ENCODE results near the gene SLC39A9.
"Not testable (repeated sequence)": the region's sequence is repeated elsewhere in the genome, so short reads cannot be mapped to it uniquely, and the experiment has no call there.

Gene SLC39A9

DNA sequence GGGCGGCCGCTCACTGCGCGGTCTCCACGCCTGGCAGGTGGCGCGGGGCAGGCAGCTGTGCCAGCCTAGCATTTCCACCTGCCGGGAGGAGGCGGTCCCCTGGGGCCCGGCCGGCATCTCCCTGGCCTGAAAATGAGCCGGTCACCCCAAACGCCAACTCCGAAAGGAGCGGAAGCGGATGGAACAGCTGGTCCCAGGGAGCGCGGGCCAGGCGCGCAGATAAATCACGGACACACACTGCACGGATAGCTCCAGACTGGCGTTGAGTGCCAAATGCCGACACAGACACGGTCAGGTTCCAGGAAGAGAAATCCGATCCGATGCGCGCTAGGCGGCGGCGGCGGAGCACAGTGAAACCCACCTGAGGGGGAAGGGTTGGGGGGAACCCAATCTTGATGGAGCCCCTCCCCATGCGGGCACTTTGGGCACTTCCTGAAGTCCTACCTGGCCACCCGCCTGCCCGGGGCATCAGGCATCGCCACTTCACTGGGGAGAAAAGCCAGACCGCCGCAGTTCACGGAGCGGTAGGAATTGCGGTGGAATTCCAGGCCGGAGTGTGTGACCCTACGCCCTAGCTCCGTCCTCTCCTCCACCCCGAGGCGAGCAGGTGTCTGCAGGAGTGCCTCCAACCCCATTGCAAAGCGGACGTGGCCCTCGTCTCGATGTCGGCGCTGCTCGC, 85.4 kb downstream of the SLC39A9 start:
- H3K36me3 ChIP-seq (ENCODE audit: insufficient read depth, low read length): no peaks in the 10 kb centered on the region
- H3K9ac ChIP-seq (ENCODE audit: low read depth, low read length): peak overlapping the region; percentile 51
- H3K4me1 ChIP-seq (ENCODE audit: insufficient read depth, low read length): peaks cover 5% of the 10 kb centered on the region; the same call in 1 of the 2 replicates
- H3K9me3 ChIP-seq (ENCODE audit: control insufficient read depth, insufficient read depth, low read length): no peaks in the 10 kb centered on the region

DNA sequence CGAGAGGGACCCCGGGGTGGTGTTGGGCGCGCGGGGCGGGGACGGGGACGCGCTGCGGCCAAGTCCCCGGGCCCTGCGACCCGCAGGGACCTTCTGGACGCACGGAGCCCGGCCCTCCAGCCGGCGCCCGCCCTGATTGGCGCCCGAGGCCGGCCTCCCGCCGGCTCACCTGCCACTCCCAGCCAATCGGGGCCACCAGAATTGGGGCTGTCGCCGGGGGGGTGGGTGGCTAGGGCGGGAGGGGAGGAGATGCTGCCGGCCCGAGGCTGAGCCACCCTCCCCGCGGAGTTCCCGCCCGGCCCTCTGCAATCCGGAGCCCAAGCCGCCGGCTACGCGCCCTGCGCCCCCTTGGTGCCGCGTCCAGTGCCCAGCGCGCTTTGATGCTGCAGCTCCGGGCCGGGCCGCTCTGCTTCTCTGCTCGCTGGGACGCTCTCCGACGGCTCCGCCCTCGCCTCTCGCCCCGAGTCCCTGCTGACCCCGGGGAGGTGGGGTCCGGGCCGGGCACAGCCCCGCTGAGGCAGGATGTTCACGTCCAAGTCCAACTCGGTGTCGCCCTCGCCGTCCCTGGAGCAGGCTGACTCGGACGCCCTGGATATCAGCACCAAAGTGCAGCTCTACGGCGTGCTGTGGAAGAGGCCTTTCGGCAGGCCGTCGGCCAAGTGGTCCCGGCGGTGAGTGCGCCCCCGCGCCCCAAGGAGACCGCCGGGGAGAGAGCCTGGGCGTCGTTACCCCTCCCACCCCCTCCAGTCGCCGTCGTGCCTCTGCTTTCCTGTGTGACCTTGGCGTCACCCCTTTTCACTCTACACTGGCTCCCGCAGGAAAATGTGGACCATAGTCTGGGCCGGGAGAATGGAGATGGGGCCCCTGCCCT, 86.2 kb downstream of the SLC39A9 start, which contains the start of gene PLEKHD1:
Gene PLEKHD1, plus strand, starts transcription at position 285 of the 871 bp plus-strand sequence. Its CDS starts 238 bp downstream, at position 523.
- Histone ChIP-seq H3K4me1 (ENCODE audit: insufficient read depth, low read length) (peaks cover 5% of the 10 kb centered on the region; the same call in 1 of the 2 replicates), H3K36me3 (ENCODE audit: insufficient read depth, low read length) (no peaks in the 10 kb centered on the region), H3K9ac (ENCODE audit: low read depth, low read length) (peak within 1 kb of the TSS; percentile 51), H3K9me3 (ENCODE audit: control insufficient read depth, insufficient read depth, low read length) (no peaks in the 10 kb centered on the region)

DNA sequence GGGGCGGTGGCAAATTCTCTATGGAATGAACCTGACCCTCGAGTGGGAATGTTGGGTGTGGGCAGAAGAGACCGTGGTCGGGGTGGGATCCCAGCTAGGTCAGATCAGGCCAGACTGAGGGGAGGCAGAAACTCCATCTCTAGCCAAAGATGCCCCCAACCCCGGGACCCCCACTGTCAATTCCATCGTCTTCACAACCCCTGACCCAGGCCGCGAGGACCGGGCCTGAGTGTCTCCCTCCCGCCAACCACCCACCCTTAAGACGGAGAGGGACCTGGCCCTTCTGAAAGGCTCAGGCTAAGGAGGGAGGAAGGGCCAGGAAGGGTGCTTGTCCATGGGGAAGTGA, 86.8 kb downstream of the SLC39A9 start:
- Histone ChIP-seq H3K9me3 (ENCODE audit: control insufficient read depth, insufficient read depth, low read length) (no peaks in the 10 kb centered on the region), H3K9ac (ENCODE audit: low read depth, low read length) (peak overlapping the region; percentile 51), H3K4me1 (ENCODE audit: insufficient read depth, low read length) (peaks cover 5% of the 10 kb centered on the region; the same call in 1 of the 2 replicates), H3K36me3 (ENCODE audit: insufficient read depth, low read length) (no peaks in the 10 kb centered on the region)

DNA sequence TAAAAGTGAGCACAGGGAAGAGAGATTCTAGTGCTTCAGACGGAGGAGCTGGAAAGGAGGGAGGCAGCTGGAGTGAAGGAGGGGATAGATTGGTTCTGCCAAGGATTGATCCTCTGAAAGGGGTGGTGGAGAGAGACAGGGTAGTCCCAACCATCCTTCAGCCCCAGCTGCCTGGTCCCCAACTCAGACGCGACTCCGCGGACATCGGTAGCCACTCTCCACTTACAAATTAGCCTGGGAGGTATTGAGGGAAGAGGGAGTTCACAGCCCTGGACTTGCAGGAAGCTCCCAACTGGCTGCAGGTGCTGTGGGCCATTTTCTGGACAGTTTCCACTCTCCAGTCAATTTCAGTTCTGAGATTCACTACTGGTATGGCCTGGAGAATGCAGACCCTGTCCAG, 87.2 kb downstream of the SLC39A9 start:
- Histone ChIP-seq H3K36me3 (ENCODE audit: insufficient read depth, low read length) (no peaks in the 10 kb centered on the region), H3K9ac (ENCODE audit: low read depth, low read length) (no peak overlapping the region), H3K4me1 (ENCODE audit: insufficient read depth, low read length) (peaks cover 5% of the 10 kb centered on the region; the same call in 1 of the 2 replicates), H3K9me3 (ENCODE audit: control insufficient read depth, insufficient read depth, low read length) (no peaks in the 10 kb centered on the region)

DNA sequence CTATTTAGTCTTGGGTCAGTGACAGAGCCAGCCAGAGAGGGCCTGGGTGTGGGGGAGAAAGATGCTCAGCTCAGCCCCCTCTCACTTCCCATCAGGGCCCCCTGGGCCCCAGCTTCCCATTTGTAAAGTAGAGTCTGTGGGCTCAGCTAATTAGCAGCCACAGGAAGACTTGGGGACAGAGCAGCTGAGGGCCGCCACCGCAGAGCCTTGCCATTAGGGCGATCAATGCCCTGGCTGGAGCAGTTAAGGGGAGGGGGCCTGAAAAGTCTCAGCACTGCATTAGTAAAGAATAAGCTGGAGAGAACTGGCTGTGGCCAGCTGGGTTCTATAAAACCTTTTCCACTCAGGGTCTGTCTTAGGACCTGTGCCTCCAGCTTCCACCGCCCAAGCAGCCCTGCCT, 88.7 kb downstream of the SLC39A9 start:
- Histone ChIP-seq H3K4me1 (ENCODE audit: insufficient read depth, low read length) (peaks cover 5% of the 10 kb centered on the region; the same call in 1 of the 2 replicates), H3K9ac (ENCODE audit: low read depth, low read length) (no peak overlapping the region), H3K9me3 (ENCODE audit: control insufficient read depth, insufficient read depth, low read length) (no peaks in the 10 kb centered on the region), H3K36me3 (ENCODE audit: insufficient read depth, low read length) (no peaks in the 10 kb centered on the region)

DNA sequence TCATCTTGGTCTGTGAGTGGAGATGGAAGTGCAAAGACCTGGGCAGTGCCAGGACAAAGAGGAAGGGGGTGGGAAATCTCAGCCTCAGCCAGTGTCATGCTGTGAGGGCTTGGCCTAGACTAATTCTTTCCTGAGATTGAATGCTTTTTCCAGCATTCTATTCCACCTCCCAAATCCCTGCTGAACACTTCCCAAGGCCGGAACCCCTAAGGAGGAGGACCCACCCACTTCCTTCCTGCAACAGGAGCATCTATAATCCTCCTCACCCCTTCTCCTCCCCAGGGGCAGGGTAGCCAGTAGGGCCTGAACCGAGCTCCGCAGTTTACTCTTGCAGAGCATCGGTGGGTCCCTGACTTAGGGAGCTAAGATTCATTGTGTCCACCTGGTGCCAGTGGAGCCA, 89.3 kb downstream of the SLC39A9 start:
- Histone ChIP-seq H3K4me1 (ENCODE audit: insufficient read depth, low read length) (peaks cover 5% of the 10 kb centered on the region; the same call in 1 of the 2 replicates), H3K9me3 (ENCODE audit: control insufficient read depth, insufficient read depth, low read length) (no peaks in the 10 kb centered on the region), H3K36me3 (ENCODE audit: insufficient read depth, low read length) (no peaks in the 10 kb centered on the region), H3K9ac (ENCODE audit: low read depth, low read length) (no peak overlapping the region)

DNA sequence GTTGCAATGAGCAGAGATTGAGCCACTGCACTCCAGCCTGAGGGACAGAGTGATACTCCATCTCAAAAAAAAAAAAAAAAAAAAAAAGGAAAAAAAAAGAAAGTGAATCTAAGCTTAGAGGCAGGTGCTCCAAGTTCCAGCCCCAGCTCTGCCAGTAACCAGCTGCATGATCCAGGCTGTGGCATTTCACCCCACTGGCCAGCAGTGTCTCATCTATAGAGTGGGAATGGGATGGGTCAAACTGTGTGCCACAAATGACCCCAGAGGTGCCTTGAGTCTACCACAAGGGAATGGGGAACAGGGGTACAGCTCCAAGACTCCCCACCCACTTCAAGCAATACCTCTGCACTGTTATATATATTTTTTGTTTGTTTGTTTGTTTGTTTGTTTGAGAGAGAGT, 91.0 kb downstream of the SLC39A9 start:
- no peaks in the 10 kb centered on the region for H3K9me3 ChIP-seq (ENCODE audit: control insufficient read depth, insufficient read depth, low read length)
- H3K9ac ChIP-seq (ENCODE audit: low read depth, low read length): no peak overlapping the region
- H3K36me3 ChIP-seq (ENCODE audit: insufficient read depth, low read length): no peaks in the 10 kb centered on the region
- H3K4me1 ChIP-seq (ENCODE audit: insufficient read depth, low read length): peaks cover 5% of the 10 kb centered on the region; the same call in 1 of the 2 replicates

DNA sequence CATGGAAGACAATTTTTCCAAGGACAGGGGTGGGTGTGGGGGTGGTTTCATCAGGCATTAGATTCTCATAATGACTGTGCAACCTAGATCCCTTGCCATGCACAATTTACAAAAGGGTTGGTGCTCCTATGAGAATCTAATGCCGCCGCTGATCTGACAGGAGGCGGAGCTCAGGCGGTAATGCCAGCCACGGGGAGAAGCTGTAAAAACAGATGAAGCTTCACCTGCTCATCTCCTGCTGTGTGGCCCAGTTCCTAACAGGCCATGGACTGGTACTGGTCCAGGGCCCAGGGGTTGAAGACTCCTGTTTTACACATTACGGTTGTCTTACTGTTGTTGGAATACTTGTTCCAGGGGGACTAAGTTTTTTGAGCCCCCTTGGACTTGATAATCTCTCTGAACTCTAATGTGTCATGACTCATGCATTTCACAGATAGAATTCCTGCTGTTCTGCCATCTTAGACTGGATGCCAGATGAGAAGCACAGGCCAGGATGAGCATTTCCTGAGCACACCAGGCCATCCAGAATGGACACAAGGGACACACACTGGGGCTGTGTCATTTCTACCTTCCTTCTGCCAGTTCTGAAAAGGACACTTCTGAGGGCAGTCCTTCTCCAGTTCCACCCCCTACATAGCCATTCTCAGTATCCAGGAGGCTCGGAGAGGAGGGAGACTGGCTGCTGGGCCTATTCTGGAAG, 91.9 kb downstream of the SLC39A9 start:
- Histone ChIP-seq H3K4me1 (ENCODE audit: insufficient read depth, low read length) (peaks cover 5% of the 10 kb centered on the region; the same call in 1 of the 2 replicates), H3K9ac (ENCODE audit: low read depth, low read length) (no peak overlapping the region), H3K9me3 (ENCODE audit: control insufficient read depth, insufficient read depth, low read length) (no peaks in the 10 kb centered on the region), H3K36me3 (ENCODE audit: insufficient read depth, low read length) (no peaks in the 10 kb centered on the region)

DNA sequence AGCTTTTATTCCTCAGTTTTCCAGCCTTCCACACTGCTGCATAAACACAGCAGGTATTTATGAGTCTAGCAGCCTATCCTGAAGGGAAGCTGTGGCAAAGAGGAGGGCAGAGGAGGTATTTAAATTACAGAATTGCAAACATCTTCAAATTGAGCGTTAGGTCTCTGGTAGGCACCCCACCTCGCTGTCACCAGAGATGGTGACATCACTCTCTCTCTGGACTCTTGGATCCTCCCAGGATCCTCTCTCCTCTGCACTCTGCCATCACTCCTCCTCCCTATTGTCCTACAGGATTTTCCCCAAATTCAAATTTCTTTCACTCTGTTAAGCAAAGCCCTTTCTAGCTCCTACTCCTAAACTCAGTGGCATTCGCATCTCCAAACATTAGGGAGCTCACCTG, 92.7 kb downstream of the SLC39A9 start:
- Histone ChIP-seq H3K4me1 (ENCODE audit: insufficient read depth, low read length) (peaks cover 5% of the 10 kb centered on the region; the same call in 1 of the 2 replicates), H3K36me3 (ENCODE audit: insufficient read depth, low read length) (no peaks in the 10 kb centered on the region), H3K9ac (ENCODE audit: low read depth, low read length) (no peak overlapping the region), H3K9me3 (ENCODE audit: control insufficient read depth, insufficient read depth, low read length) (no peaks in the 10 kb centered on the region)

DNA sequence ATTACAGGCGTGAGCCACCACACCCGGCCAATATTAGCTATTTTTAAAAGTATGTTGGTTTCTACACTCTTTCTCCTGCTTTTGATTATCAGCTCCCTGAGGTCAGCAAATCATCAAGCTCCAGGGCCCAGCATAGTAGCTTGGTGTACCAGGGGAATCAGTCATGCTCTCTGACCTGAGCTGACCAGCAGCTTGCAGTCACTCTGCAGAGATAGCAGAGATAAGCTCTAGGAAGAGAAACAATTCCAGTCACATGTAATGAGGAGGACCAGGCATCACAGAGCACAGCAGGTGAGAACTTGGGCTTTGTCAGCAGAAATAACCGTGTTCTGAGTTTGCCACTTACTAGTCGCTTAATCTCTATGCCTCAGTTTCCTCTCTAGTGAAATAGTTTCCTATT, 94.5 kb downstream of the SLC39A9 start:
- Histone ChIP-seq H3K36me3 (ENCODE audit: insufficient read depth, low read length) (no peaks in the 10 kb centered on the region), H3K9ac (ENCODE audit: low read depth, low read length) (no peak overlapping the region), H3K9me3 (ENCODE audit: control insufficient read depth, insufficient read depth, low read length) (no peaks in the 10 kb centered on the region), H3K4me1 (ENCODE audit: insufficient read depth, low read length) (no peaks in the 10 kb centered on the region)

DNA sequence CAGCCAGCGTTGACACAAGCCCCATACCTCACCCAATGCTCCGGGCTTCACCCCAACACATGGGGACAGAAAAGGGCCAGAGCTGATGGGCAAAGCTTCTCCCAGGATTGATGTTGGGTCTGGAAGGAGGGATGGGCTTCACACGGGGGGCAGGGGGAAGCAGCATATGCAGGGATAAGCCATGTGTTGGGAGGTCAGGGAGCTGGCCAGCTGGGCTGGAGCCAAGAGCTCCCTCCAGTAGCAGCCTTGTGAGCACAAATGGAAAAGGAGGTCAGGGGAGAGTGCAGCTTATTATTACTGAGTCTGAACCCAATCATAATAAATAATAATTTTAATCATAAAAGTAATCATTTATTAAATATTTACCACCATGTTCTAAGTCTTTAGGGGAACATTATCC, 95.3 kb downstream of the SLC39A9 start:
- Histone ChIP-seq H3K9me3 (ENCODE audit: control insufficient read depth, insufficient read depth, low read length) (no peaks in the 10 kb centered on the region), H3K9ac (ENCODE audit: low read depth, low read length) (no peak overlapping the region), H3K4me1 (ENCODE audit: insufficient read depth, low read length) (no peaks in the 10 kb centered on the region), H3K36me3 (ENCODE audit: insufficient read depth, low read length) (no peaks in the 10 kb centered on the region)

DNA sequence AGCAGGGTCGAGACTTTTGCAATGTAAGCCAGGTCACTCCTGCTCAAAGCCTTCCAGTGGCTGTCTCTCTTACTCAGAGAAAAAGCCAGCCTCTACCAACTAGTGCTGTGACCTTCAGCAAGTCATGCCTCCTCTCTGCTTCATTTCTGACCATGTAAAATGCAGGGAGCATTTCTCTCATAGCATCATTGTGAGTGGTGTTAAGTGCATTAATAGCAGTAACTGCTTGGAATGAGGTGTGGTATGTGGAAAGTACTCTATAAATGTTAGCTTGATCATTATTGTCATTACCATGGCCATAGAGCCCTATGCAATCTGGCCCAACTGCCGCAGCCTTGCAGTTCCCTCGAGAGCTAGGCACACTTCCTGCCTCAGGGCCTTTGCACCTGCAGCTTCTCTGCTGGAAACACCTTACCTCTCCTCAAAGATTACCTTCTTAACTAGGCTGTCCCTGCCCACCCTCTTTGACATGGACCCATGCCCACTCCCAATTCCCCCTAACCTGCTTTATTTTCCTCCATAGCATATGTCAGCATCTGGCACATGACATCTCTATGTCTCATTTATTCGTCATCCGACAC, 96.9 kb downstream of the SLC39A9 start:
- Histone ChIP-seq H3K9me3 (ENCODE audit: control insufficient read depth, insufficient read depth, low read length) (no peaks in the 10 kb centered on the region), H3K36me3 (ENCODE audit: insufficient read depth, low read length) (no peaks in the 10 kb centered on the region), H3K9ac (ENCODE audit: low read depth, low read length) (no peak overlapping the region), H3K4me1 (ENCODE audit: insufficient read depth, low read length) (no peaks in the 10 kb centered on the region)

DNA sequence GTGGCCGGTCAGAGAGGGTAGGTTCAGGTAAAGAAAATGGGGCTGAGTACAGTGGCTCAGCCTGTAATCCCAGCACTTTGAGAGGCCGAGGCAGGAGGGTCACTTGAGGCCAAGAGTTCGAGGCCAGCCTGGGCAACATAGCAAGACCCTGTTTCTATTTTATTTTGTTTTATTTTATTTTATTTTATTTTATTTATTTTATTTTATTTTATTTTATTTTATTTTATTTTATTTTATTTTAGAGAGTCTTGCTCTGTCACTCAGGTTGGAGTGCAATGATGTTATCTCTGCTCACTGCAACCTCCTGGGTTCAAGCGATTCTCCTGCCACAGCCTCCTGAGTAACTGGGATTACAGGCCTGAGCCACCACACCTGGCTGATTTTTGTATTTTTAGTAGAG, 99.4 kb downstream of the SLC39A9 start:
- not testable (repeated sequence) for H3K9me3 ChIP-seq (ENCODE audit: control insufficient read depth, insufficient read depth, low read length); H3K4me1 ChIP-seq (ENCODE audit: insufficient read depth, low read length); H3K36me3 ChIP-seq (ENCODE audit: insufficient read depth, low read length); H3K9ac ChIP-seq (ENCODE audit: low read depth, low read length)

DNA sequence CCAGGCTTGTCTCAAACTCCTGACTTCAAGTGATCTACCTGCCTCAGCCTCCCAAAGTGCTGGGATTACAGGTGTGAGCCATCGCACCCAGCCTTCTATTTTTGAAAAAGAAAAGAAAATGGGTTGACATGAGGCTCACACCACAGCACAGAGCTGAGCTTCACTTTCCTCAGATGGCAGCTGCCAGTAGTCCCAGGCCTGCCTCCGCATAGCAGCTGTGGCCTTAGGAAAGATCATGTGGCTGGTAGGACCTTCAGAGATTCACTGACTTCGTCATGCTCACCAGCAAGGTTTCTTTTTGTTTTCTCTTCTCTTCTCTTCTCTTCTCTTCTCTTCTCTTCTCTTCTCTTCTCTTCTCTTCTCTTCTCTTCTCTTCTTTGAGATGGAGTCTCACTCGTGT, 99.8 kb downstream of the SLC39A9 start:
- not testable (repeated sequence) for H3K9ac ChIP-seq (ENCODE audit: low read depth, low read length); H3K4me1 ChIP-seq (ENCODE audit: insufficient read depth, low read length); H3K36me3 ChIP-seq (ENCODE audit: insufficient read depth, low read length); H3K9me3 ChIP-seq (ENCODE audit: control insufficient read depth, insufficient read depth, low read length)

All from ES-I3 (cell line).